ENCODE data around the gene MRPS6.
A peak's percentile ranks its signal among the peaks of the same experiment; 100 is the strongest.

The MRPS6 gene

GRCh38 chr21:34073032-34073748 lies at the start of gene MRPS6, which contains the start of gene SLC5A3:
MRPS6 (plus strand) TSS chr21:34073578; CDS start chr21:34073701, 123 bp downstream.
SLC5A3 (plus strand) TSS chr21:34073578; CDS start chr21:34095199, 21,621 bp downstream.
- peak; percentile 35 for DNase-seq

GRCh38 chr21:34023691-34024373 lies 49.5 kb upstream of the MRPS6 start:
- no peak for DNase-seq

- no peak for DNase-seq
These were observed 49.0 kb upstream of the MRPS6 start for GRCh38 chr21:34024374-34024693.

- no peak for DNase-seq
These were observed 45.5 kb upstream of the MRPS6 start for GRCh38 chr21:34027721-34028461.

- no peak for DNase-seq
These were observed 43.4 kb upstream of the MRPS6 start for GRCh38 chr21:34029743-34030528.

- DNase-seq: no peak
These were observed 41.5 kb upstream of the MRPS6 start for GRCh38 chr21:34031835-34032370.

GRCh38 chr21:34034369-34035014 lies 38.9 kb upstream of the MRPS6 start:
- no peak for DNase-seq

- DNase-seq: no peak
These were observed 37.6 kb upstream of the MRPS6 start for GRCh38 chr21:34035619-34036354.

GRCh38 chr21:34037009-34037795 lies 36.2 kb upstream of the MRPS6 start:
- no peak for DNase-seq

GRCh38 chr21:34039678-34040382 lies 33.5 kb upstream of the MRPS6 start:
- DNase-seq: no peak

GRCh38 chr21:34042735-34043134 lies 30.6 kb upstream of the MRPS6 start:
- DNase-seq: no peak

GRCh38 chr21:34043333-34043732 lies 30.0 kb upstream of the MRPS6 start:
- no peak for DNase-seq

GRCh38 chr21:34046917-34047316 lies 26.5 kb upstream of the MRPS6 start:
- no peak for DNase-seq

- DNase-seq: no peak
These were observed 25.5 kb upstream of the MRPS6 start for GRCh38 chr21:34047835-34048234.

- DNase-seq: no peak
These were observed 21.2 kb upstream of the MRPS6 start for GRCh38 chr21:34052171-34052570.

- DNase-seq: no peak
These were observed 19.1 kb upstream of the MRPS6 start for GRCh38 chr21:34054259-34054658.

- no peak for DNase-seq
These were observed 17.8 kb upstream of the MRPS6 start for GRCh38 chr21:34055615-34056014.

GRCh38 chr21:34061983-34062382 lies 11.4 kb upstream of the MRPS6 start:
- DNase-seq: no peak

- no peak for DNase-seq
These were observed 8.4 kb upstream of the MRPS6 start for GRCh38 chr21:34065027-34065426.

GRCh38 chr21:34071683-34072082 lies 1.7 kb upstream of the MRPS6 start:
- DNase-seq: no peak
